ENCODE measurements around the gene NNMT.

NNMT gene

GRCh38 chr11:114295676-114296604 lies at the start of gene NNMT:
Gene NNMT, plus strand, starts transcription at chr11:114296399. Its CDS starts 158 bp downstream, at chr11:114296557.
- DNase-seq (ENCODE audit: low read depth in 2 of 2): no peak

- DNase-seq (ENCODE audit: low read depth in 2 of 2): no peak
These were observed 49.0 kb upstream of the NNMT start for GRCh38 chr11:114247070-114247789.

GRCh38 chr11:114250180-114250579 lies 46.0 kb upstream of the NNMT start:
- no peak for DNase-seq (ENCODE audit: low read depth in 2 of 2)

GRCh38 chr11:114250993-114251814 lies 45.0 kb upstream of the NNMT start:
- DNase-seq (ENCODE audit: low read depth in 2 of 2): no peak

- no peak for DNase-seq (ENCODE audit: low read depth in 2 of 2)
These were observed 44.3 kb upstream of the NNMT start for GRCh38 chr11:114251815-114252337.

- no peak for DNase-seq (ENCODE audit: low read depth in 2 of 2)
These were observed 43.4 kb upstream of the NNMT start for GRCh38 chr11:114252767-114253166.

GRCh38 chr11:114253771-114254170 lies 42.4 kb upstream of the NNMT start:
- no peak for DNase-seq (ENCODE audit: low read depth in 2 of 2)

GRCh38 chr11:114254571-114255146 lies 41.5 kb upstream of the NNMT start:
- DNase-seq (ENCODE audit: low read depth in 2 of 2): no peak

GRCh38 chr11:114255289-114255688 lies 40.9 kb upstream of the NNMT start:
- no peak for DNase-seq (ENCODE audit: low read depth in 2 of 2)

- DNase-seq (ENCODE audit: low read depth in 2 of 2): no peak
These were observed 39.8 kb upstream of the NNMT start for GRCh38 chr11:114256176-114256966.

- no peak for DNase-seq (ENCODE audit: low read depth in 2 of 2)
These were observed 39.3 kb upstream of the NNMT start for GRCh38 chr11:114256967-114257286.

GRCh38 chr11:114257621-114258558 lies 38.3 kb upstream of the NNMT start:
- DNase-seq (ENCODE audit: low read depth in 2 of 2): no peak

GRCh38 chr11:114258696-114259095 lies 37.5 kb upstream of the NNMT start:
- DNase-seq (ENCODE audit: low read depth in 2 of 2): no peak

GRCh38 chr11:114259124-114259526 lies 37.1 kb upstream of the NNMT start:
- DNase-seq (ENCODE audit: low read depth in 2 of 2): no peak

- DNase-seq (ENCODE audit: low read depth in 2 of 2): no peak
These were observed 36.6 kb upstream of the NNMT start for GRCh38 chr11:114259551-114259983.

- no peak for DNase-seq (ENCODE audit: low read depth in 2 of 2)
These were observed 36.1 kb upstream of the NNMT start for GRCh38 chr11:114260077-114260476.

- DNase-seq (ENCODE audit: low read depth in 2 of 2): no peak
These were observed 35.7 kb upstream of the NNMT start for GRCh38 chr11:114260483-114260882.

GRCh38 chr11:114261791-114262190 lies 34.4 kb upstream of the NNMT start:
- DNase-seq (ENCODE audit: low read depth in 2 of 2): no peak

GRCh38 chr11:114262681-114263512 lies 33.3 kb upstream of the NNMT start:
- no peak for DNase-seq (ENCODE audit: low read depth in 2 of 2)

Measured in stimulated activated CD4-positive, alpha-beta T cell treated with anti-CD3 and anti-CD28 coated beads, Interleukin-15, amount 100 ng/mL, for 48 hours (primary cell).